HCT116 (cell line): Measurements from ENCODE around the gene MGAM2.

Experiments used
- CEBPB ChIP-seq: IDR thresholded peaks from 2 replicates; pipeline ENCODE4 v1.6.1; 2012; ENCODE audit warnings: low read depth
- CTCF ChIP-seq, 3 experiments: fragments of 200-600 bp in 1 of 3; sonication (generic) in 1 of 3; IDR thresholded peaks in 2 of 3; conservative IDR thresholded peaks in 1 of 3; 2 replicates each; pipeline ENCODE4 v1.5.1; 2012 to 2017; ENCODE audit warnings: low read depth in 2 of 3, low read length in 2 of 3, antibody characterized with exemption in 1 of 3, borderline replicate concordance in 1 of 3, control low read depth in 1 of 3, mild to moderate bottlenecking in 1 of 3, mixed read lengths in 1 of 3, mixed run types in 1 of 3, moderate library complexity in 1 of 3; ENCODE audit not compliant: insufficient read depth in 1 of 3
- EZH2 ChIP-seq: fragments of 200-600 bp; sonication (generic); IDR thresholded peaks from 2 replicates; pipeline ENCODE4 v1.6.1; 2017; ENCODE audit warnings: antibody characterized with exemption, mixed run types
- EZH2phosphoT487 ChIP-seq: fragments of 200-600 bp; IDR thresholded peaks from 2 replicates; pipeline ENCODE4 v1.6.1; 2018; ENCODE audit warnings: antibody characterized with exemption, borderline replicate concordance
- JUND ChIP-seq: IDR thresholded peaks from 2 replicates; pipeline ENCODE4 v1.6.1; 2012
- MAX ChIP-seq: IDR thresholded peaks from 2 replicates; pipeline ENCODE4 v1.6.1; 2012
- POLR2A ChIP-seq: IDR thresholded peaks from 2 replicates; pipeline ENCODE4 v1.7.0; 2011; ENCODE audit warnings: borderline replicate concordance; ENCODE audit not compliant: insufficient read depth, insufficient read length; ENCODE audit errors: extremely low read depth
- RAD21 ChIP-seq: IDR thresholded peaks from 2 replicates; pipeline ENCODE4 v1.6.1; 2012; ENCODE audit warnings: low read depth, mild to moderate bottlenecking
- REST ChIP-seq: IDR thresholded peaks from 2 replicates; pipeline ENCODE4 v1.6.1; 2012; ENCODE audit warnings: low read depth
- ZNF274 ChIP-seq: fragments of 200-500 bp; sonication (Bioruptor generic); IDR thresholded peaks from 2 replicates; pipeline ENCODE4 v1.6.1; 2014; ENCODE audit warnings: mild to moderate bottlenecking, low read depth, low read length, inconsistent platforms

- TF ChIP-seq CTCF (IDR thresholded peaks at IDR 0.05 in 2 of 3, conservative IDR thresholded peaks at IDR 0.05 in 1 of 3; ENCODE audit: borderline replicate concordance in 1 of 3, insufficient read depth in 1 of 3, low read depth in 2 of 3, low read length in 2 of 3), result no peak
- TF ChIP-seq ZNF274, result no peak
- TF ChIP-seq REST, result no peak
- TF ChIP-seq RAD21, result no peak
- no peak for TF ChIP-seq POLR2A
- TF ChIP-seq MAX, result no peak
- no peak for TF ChIP-seq CEBPB
- TF ChIP-seq EZH2, result no peak
- no peak for TF ChIP-seq JUND
- TF ChIP-seq EZH2phosphoT487, result no peak
Measured at GRCh38 chr7:142174441-142174840, 62.9 kb downstream of the MGAM2 start.
